Body of pancreas (tissue), 4 donors: ENCODE measurements around the gene SRSF7.

ENCODE experiments used
- POLR2A ChIP-seq, 3 donors: fragments of 450-650 bp; IDR thresholded peaks; one replicate each; pipeline ENCODE4 v1.6.1; 2016; ENCODE audit warnings: antibody characterized with exemption in 3 of 3, mild to moderate bottlenecking in 2 of 3
- TF ChIP-seq, protein P1 (sequence below), 7 experiments: fragments of 450-650 bp in 4 of 7; fragments of 200-600 bp in 3 of 7; sonication (generic) in 3 of 7; IDR thresholded peaks; one replicate each; pipeline ENCODE4 v1.5.1; 2016 to 2019; ENCODE audit warnings: antibody characterized with exemption in 7 of 7

DNA sequence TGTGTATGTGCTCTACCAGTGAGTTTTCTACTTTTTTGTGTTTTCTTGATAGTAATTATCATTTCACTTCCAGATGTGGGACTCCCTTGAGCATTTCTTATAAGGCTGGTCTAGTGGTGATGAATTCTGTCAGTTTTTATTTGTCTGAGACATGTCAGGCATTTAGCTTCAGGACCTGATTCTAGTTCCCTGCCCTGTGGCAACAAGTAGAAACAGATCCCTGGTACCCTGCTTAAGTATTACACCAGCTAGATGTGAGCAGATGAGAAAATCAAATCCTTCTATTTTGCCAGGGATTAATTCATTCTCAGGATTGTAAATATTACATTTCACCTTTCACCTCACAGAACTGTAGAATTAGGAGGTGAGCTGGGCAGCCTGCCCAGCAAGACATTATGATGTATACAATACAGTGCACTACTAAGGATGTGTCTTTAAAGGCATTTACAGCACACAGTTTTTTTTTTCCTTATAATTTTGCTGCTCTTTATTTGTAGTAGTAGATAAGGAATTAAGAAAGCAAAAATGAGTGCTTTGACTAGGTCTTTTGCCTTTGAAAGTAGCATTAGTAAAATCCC, 50.2 kb downstream of the SRSF7 start:
- TF ChIP-seq, protein P1, sequence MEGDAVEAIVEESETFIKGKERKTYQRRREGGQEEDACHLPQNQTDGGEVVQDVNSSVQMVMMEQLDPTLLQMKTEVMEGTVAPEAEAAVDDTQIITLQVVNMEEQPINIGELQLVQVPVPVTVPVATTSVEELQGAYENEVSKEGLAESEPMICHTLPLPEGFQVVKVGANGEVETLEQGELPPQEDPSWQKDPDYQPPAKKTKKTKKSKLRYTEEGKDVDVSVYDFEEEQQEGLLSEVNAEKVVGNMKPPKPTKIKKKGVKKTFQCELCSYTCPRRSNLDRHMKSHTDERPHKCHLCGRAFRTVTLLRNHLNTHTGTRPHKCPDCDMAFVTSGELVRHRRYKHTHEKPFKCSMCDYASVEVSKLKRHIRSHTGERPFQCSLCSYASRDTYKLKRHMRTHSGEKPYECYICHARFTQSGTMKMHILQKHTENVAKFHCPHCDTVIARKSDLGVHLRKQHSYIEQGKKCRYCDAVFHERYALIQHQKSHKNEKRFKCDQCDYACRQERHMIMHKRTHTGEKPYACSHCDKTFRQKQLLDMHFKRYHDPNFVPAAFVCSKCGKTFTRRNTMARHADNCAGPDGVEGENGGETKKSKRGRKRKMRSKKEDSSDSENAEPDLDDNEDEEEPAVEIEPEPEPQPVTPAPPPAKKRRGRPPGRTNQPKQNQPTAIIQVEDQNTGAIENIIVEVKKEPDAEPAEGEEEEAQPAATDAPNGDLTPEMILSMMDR (IDR thresholded peaks at IDR 0.05): no peak
- no peak for TF ChIP-seq POLR2A (IDR thresholded peaks at IDR 0.05)
